ENCODE measurements around the gene TPPP. TPM values are rescaled to one million over a fixed set of nuclear protein-coding genes. Genes with fewer than 3 reads are reported as not detected.
"Not testable (repeated sequence)": the region's sequence is repeated elsewhere in the genome, so short reads cannot be mapped to it uniquely, and the experiment has no call there.

The TPPP gene
- total RNA-seq, 4 donors from 2014 or later, result 10.5 to 22.2 (median 16.2) TPM

DNA sequence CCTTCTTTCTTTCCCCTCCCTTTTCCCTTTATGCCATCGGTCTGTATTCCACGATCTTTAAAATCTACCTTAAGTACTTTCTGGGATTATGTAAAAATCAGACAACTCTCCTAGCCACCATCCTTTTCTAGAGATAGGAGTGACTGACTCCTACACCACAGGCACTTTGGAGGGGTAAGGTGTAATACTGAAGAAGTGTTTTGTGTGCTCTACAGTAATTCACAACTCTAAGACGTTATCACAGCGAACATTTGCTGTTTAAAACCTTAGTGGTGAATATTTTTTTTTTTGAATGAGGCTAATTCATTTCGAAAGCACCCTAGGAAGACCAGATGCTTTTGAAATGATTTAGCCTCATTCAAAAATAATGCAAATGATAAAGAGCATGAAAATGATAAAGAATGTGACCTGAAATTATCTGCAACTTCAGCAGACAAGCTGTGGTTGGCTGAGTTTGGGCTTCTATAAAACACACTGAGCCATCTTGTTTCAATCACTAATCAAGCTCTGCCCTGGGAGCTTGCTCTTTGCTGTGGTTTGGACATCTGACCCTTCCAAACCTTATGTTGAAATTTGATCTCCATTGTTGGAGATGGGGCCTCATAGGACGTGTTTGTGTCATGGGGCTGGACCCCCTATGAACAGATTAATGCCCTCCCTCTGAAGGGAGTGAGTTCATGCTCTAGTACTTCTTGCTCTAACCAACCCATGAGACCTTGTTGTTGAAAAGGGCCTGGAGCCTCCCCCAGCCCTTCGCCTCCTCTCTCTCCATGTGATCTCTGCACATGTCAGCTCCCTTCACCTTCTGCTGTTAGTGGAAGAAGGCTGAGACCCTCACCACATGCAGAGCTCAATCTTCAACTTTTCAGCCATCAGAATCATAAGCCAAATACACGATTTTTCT lies 21.3 kb upstream of the TPPP start:
- H3K4me3 ChIP-seq; H3K27me3 ChIP-seq; H3K36me3 ChIP-seq; DNase-seq (ENCODE audit: low spot score in 2 of 2); H3K27ac ChIP-seq; H3K9me3 ChIP-seq; H3K4me1 ChIP-seq: not testable (repeated sequence)
- WGBS, result 60% methylated on average over 6 of the region's 8 CpGs

DNA sequence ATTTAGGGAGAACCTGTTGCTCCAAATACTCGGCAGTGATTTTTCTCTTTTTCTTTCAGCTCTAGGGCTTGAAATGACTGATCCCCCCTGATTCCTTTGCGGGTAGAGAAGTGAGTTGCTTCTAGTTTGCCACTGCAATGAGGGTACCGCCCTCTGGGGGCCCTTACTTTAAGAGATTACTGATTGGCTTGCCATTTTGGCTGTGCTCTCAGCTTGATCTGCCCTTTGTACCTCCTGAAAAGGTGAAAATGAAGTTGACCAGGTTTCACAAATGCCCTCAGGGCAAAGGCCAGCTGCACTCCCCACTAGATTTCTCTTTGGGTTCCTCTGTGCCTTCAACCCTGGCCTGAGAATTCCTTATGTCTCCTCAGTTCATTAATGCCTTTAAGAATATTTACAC lies 20.5 kb upstream of the TPPP start:
- 85% methylated on average over 3 of the region's 3 CpGs for WGBS
- H3K4me1 ChIP-seq; DNase-seq (ENCODE audit: low spot score in 2 of 2); H3K4me3 ChIP-seq; H3K27me3 ChIP-seq; H3K27ac ChIP-seq; H3K36me3 ChIP-seq; H3K9me3 ChIP-seq: not testable (repeated sequence)

DNA sequence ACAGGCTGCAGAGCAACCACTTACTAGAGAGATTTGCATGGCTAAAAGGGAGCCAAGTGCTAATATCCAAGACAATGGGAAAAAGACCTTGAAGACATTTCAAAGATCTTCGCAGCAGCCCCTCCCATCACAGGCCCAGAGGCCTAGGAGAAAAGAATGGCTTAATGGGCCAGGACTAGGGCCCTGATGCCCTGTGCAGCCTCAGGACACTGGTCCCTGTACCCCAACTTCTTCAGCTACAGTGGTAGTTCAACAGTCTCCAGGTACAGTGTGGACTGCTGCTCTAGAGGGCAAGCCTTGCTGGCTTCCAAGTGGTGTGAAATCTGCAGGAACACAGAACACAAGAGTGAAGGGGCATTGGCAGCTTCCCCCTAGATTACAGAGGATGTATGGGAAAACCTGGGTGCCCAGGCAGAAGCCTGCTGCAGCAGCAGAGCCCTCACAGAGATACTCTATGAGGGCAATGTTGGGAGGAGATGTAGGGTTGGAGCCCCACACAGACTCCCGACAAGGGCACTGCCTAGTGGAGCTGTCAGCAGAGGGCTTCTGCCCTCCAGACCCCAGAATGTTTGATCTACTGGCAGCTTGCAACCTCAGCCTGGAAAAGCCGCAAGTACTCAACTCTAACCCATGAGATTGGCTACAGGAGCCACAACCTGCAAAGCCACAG lies 15.8 kb upstream of the TPPP start:
- not testable (repeated sequence) for H3K9me3 ChIP-seq; H3K27me3 ChIP-seq; DNase-seq (ENCODE audit: low spot score in 2 of 2); H3K4me3 ChIP-seq; H3K4me1 ChIP-seq; H3K36me3 ChIP-seq; H3K27ac ChIP-seq
- 100% methylated on average over 2 of the region's 3 CpGs for WGBS

DNA sequence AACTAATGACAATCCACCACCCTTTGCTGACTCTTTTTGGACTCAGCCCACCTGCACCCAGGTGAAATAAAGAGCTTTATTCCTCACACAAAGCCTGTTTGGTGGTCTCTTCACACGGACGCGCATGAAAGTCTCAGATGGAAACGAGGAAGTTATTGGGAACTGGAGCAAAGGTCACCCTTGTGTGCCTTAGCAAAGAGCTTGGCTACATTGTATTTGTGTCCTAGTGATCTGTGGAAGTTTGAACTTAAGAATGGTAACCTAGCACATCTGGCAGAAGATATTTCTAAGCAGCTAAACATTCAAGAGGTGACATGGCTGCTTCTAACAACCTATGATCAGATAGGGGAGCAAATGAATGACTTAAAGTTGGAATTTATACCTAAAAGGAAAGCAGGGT lies 15.2 kb upstream of the TPPP start:
- H3K4me3 ChIP-seq; H3K36me3 ChIP-seq; DNase-seq (ENCODE audit: low spot score in 2 of 2); H3K4me1 ChIP-seq; H3K9me3 ChIP-seq; H3K27ac ChIP-seq; H3K27me3 ChIP-seq: not testable (repeated sequence)
- WGBS, result 97% methylated on average over 4 of the region's 4 CpGs

DNA sequence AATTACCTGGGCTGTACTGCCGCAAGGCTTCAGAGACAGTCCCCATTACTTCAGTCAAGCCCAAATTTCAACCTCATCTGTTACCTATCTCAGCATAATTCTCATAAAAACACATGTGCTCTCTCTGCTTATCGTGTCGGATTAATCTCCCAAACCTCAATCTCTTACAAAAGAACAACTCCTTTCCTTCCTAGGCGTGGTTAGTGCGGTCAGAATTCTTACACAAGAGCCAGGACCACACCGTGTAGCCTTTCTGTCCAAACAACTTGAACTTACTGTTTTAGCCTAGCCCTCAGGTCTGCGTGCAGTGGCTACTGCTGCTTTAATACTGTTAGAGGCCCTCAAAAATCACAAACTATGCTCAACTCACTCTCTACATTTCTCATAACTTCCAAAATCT lies 13.0 kb upstream of the TPPP start:
- H3K27ac ChIP-seq; H3K27me3 ChIP-seq; H3K36me3 ChIP-seq; DNase-seq (ENCODE audit: low spot score in 2 of 2); H3K4me1 ChIP-seq; H3K4me3 ChIP-seq; H3K9me3 ChIP-seq: not testable (repeated sequence)
- WGBS, result 86% methylated on average over 7 of the region's 7 CpGs

DNA sequence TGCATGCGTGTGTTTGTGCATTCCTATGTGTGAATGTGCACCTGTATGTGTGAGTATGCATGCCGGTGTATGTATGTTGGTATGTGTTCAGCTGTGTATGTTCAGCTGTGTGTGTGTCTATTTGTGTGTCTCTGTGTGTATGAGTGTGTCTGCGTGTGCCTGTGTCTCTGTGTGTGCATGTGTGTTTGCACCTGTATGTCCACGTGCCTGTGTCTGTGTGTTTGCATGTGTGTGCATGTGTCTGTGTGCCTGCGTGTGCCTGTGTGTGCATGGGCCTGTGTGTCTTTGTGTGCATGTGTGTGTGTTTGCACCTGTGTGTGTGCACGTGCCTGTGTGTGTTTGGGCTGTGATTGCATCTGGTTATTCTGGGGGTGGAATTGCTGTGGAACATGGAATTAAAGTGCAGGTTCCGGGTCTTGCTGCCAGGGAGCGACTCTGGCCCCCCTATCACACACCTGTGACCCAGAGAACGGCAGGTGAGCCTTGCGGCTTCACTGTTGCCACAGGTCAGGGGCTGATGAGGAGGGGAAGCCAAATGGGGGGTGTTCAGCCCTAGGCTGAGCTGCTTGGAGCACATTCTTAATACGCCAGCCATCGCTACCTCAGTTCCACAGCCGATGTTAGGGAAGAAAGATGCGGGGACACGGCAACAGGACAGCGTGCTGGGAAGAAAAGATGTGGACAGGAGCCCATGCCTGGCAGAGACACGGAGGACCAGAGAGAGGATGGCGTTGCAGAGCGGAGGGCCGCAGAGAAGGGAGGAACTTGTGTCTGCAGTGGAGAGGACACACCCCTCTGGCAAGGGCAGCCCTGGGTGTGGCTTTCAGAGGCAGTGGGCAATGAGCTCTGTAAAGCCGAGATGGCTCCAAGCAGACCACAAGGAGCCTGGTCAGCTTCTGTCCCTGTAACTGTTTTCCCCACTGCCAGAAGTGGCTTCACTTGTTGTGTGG lies 3.9 kb upstream of the TPPP start:
- not testable (repeated sequence) for DNase-seq (ENCODE audit: low spot score in 2 of 2); H3K9me3 ChIP-seq; H3K36me3 ChIP-seq; H3K27me3 ChIP-seq; H3K4me3 ChIP-seq; H3K27ac ChIP-seq
- WGBS, result 86% methylated on average over 14 of the region's 21 CpGs
- peaks cover 11% of the 10 kb centered on the region for H3K4me1 ChIP-seq

DNA sequence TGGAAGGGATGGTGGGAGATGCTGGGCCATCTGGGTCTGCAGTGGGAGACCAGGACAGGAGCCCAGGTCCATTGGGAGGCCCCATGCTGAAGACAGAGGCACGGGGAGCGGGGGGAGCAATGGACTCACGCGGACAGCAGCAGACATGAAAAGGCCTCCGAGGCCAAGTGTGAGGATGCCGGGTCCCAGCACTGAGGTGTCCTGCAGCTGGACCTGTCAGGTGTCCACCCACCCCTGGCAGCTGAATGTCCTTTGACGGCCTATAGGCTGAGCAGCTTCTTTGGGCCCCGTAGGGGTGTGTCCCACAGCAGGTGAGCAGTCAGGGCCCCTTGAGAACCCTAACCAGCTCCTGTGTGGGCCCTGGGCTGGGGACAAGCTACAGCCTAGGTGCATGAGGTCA lies 3.0 kb upstream of the TPPP start:
- WGBS, result 100% methylated on average over 2 of the region's 8 CpGs
- H3K27me3 ChIP-seq; H3K27ac ChIP-seq; DNase-seq (ENCODE audit: low spot score in 2 of 2); H3K4me3 ChIP-seq; H3K9me3 ChIP-seq; H3K36me3 ChIP-seq: not testable (repeated sequence)
- peaks cover 11% of the 10 kb centered on the region for H3K4me1 ChIP-seq

DNA sequence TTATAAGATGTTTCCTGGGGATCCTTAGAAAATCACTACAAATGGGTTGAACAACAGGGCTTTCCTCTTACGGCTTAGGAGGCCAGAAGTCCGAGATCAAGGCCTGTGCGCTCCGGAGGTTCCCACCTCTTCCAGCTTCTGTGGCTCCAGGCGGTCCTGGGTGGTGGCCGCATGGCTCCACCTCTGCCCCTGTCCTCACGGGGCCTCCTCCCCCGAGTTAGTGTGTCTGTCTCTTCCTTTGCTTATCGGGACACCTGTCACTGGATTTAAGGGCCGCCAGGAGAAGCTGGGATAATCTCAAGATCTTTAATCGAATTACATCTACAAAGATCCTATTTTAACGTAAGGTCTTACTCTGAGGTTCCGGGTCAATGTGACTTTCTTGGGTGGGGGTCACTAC lies 2.3 kb upstream of the TPPP start:
- H3K4me1 ChIP-seq, result peaks cover 11% of the 10 kb centered on the region
- H3K27ac ChIP-seq; H3K27me3 ChIP-seq; H3K36me3 ChIP-seq; H3K4me3 ChIP-seq; H3K9me3 ChIP-seq; DNase-seq (ENCODE audit: low spot score in 2 of 2): not testable (repeated sequence)
- no CpG with 5 or more reads among the region's 13 CpGs for WGBS

DNA sequence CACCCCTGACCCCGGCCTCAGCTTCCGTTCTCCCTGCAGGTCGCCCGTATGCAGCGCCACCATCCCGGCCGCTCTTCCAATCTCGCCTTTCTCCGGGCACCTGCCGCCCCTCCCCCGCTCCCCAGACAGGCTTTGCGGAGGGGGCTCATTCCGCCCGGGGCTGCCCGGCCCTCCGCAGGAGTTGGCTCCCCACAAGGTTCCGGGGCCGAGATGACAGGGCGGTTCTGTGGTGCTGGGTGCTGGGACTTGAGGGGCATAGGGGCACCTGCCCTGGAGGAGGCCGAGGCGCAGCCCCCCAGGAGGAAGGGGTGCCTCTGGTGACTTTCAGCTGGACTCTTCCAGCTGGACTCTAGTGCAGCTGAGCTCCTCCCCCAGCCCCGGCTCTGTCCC lies 885 bp upstream of the TPPP start:
- H3K36me3 ChIP-seq, H3K27me3 ChIP-seq, H3K27ac ChIP-seq, H3K9me3 ChIP-seq: not testable (repeated sequence)
- peaks cover 11% of the 10 kb centered on the region for H3K4me1 ChIP-seq
- peak in 1 of 2 donors; percentile 61 for DNase-seq (ENCODE audit: low spot score in 2 of 2)
- WGBS, result no CpG with 5 or more reads among the region's 22 CpGs
- peak overlapping the region; percentile 65 for H3K4me3 ChIP-seq

DNA sequence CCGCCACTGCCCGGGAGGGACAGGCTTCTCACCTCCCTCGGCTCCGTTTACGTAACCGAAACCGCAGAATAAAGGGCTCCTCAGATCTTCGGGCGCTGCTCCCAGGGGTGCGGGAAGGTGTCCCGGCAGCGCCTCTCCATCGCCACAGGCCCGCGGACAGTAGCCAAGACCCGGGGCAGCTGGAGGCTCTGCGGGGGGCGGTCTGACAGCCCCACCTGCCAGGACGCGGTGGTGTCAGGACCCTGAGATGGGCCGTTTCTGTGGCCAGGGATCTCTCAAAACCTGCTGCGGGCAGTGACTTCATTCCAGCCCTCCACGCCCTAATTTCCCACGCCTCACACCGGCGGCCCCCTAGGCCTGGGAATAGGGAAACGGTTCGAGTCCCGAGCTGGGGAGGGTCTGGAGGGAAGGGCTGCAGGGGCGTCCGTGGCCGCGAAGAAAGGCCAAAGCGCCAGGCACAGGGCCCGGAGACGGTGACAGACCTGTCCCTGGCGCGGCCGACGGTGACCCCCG lies 567 bp downstream of the TPPP start:
- H3K27ac ChIP-seq, H3K36me3 ChIP-seq, H3K9me3 ChIP-seq, H3K27me3 ChIP-seq: not testable (repeated sequence)
- WGBS, result 0% methylated on average over 14 of the region's 41 CpGs
- peaks cover 11% of the 10 kb centered on the region for H3K4me1 ChIP-seq
- H3K4me3 ChIP-seq, result peak overlapping the region; percentile 65
- DNase-seq (ENCODE audit: low spot score in 2 of 2), result peak in 1 of 2 donors; percentile 71
